GM18526 (cell line): ENCODE measurements around the gene USP35.

Experiments
- POLR2A ChIP-seq: IDR thresholded peaks from 3 replicates; pipeline ENCODE4 v1.6.1; 2011; ENCODE audit not compliant: insufficient read length; ENCODE audit errors: extremely low read depth

The USP35 gene

DNA sequence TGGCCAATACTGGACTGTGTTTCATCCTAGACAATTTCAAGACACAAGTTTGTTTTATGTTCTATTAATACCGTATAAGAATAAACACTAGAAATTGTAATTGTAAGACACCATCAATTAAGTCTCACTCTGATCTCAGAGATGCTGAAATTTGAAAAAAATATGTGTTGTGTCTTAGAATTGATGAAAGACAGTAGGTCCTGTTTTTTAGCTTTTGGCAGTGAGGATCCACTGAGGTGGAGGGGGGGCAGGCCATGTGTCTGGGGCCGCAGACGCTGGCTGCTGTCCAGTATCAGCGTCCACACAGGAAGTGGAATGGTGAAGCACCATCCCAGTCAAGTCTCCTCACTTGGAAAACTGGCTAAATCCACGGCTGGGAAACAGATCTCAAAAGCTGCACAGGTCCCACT is 26.8 kb upstream of the USP35 start:
- TF ChIP-seq POLR2A, result no peak

GRCh38 chr11:78163828-78164227 is 24.9 kb upstream of the USP35 start:
- TF ChIP-seq POLR2A, result no peak

DNA sequence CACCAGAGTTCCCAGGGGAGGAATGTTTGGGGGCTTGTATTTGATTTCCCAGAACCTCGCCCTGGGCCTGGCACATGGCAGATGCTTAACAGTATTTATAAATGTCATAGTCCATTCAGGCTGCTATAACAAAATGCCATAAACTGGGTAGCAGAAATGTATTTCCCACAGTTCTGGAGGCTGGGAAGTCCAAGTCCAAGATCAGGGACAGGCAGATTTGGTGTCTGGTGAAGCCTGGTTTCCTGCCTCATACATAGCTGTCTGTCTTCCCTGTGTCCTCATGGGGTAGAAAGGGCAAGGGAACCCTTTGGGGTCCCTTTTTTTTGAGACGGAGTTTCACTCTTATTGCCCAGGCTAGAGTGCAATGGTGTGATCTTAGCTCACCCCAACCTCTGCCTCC is 24.2 kb upstream of the USP35 start:
- no peak for TF ChIP-seq POLR2A

- no peak for TF ChIP-seq POLR2A
Observed at GRCh38 chr11:78166855-78167469, 21.8 kb upstream of the USP35 start.

DNA sequence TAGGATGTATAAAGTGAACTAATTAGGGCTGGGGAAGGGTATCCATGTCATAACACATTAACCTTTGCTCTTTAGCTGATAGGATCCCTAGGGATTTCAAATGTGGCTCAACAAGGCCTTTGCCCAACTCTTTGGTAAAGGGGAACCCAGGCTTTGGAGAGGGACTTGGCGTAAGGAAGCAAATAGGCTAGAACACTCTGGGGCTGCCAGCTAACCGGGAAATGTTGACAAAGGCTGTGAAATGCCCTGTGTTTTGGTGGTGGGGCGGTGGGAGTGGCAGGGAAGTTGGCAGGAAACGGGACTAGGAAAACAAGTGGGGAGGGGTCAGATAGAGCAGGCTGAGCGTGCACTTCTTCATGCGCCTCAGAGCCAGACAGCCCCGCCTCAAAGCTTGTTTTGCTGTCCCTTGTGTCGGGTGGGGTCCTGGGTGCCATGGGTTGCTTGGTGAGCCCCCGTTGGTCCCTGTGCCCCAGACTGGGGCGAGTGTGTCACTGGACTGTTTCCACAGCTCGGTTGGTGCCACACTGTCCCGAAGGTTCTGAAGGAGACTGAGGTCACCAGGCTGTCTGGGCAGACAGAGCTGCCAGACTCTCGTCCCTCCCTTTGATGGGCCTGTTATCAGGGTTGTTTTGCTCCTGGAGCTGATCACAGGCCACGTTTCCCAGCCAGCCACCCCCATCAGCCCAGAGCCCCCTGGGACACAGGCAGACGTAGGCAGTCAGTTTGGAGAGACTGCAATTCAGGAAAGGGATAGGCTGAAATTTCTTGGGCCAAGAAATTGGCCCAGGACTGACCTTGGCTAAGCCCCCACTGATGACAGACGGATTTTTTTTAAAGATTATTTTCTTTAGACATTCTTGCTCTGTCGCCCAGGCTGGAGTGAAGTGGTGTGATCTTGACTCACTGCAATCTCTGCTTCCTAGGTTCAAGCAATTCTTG is 19.9 kb upstream of the USP35 start:
- TF ChIP-seq POLR2A, result no peak

DNA sequence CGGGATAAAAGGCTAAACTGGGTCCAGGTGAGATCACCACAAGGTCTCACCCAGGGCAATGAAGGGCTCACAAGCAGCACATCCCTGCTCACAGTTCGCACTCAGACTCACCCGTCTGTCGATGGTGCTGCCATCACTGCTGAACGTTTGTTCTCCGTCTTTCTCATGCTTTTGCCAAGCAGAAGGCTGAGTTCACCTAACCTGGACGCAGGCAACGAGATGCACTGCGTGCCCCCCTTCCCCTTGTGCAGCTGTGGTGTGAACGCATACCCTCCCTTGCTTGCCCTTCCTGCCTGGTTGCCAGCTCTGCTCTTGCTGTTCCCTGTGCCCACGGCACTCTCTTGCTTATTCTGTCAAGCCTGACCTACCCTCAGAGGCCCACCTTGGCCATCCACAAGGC is 18.3 kb upstream of the USP35 start:
- no peak for TF ChIP-seq POLR2A

GRCh38 chr11:78170874-78171549 is 17.7 kb upstream of the USP35 start:
- no peak for TF ChIP-seq POLR2A

- no peak for TF ChIP-seq POLR2A
Observed at GRCh38 chr11:78171951-78172350, 16.8 kb upstream of the USP35 start.

DNA sequence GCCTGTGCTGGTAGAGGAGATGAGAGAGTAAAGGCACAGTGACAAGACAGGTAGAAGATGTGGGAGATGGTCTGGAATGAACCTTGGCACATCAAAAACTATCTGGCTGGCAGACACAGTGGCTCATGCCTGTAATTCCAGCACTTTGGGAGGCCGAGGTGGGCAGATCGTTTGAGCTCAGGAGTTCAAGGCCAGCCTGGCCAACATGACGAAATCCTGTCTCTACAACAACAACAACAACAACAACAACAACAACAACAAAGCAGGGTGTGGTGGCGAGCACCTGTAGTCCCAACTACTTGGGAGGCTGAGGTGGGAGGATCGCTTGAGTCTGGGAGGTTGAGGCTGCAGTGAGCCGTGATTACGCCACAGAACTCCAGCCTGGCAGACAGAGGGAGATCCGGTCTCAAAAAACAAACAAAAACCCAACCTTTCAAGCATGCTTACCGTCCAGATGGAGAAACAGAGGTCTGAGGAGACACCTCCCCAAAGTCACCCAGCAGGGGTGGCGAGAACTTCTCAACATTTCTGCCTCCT is 12.0 kb upstream of the USP35 start:
- no peak for TF ChIP-seq POLR2A

DNA sequence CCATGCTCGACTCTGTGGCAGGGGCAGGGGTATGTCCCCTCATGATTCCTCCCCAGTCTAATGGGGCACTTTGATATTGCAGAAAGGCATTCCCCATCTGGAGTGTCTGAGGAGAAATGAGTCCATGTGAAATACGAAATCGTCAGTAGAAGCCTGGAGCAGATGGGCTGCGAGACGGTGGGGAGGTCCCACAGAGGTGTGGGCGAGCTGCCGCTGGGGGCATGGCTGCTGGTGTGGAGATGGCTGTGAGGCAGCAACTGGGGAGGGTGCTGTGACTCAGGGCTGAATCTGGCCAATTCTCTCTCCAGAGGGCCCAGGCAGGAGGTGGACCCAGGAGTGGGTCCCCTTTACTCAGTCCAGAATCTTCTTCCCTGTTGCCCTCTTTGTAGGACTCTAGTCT is 11.5 kb upstream of the USP35 start:
- TF ChIP-seq POLR2A, result no peak

GRCh38 chr11:78179459-78180071 is 9.2 kb upstream of the USP35 start:
- no peak for TF ChIP-seq POLR2A

DNA sequence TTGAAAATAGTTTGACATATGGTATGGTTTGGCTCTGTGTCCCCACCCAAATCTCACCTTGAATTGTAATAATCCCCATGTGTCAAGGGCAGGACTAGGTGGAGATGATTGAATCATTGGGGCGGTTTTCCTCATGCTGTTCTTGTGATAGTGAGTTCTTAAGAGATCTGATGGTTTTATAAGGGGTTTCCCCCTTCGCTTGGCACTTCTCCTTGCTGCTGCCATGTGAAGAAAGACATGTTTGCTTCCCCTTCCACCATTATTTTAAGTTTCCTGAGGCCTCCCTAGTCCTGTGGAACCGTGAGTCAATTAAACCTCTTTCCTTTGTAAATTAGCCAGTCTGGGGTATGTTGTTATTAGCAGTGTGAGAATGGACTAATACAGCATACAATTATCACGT is 8.0 kb upstream of the USP35 start:
- TF ChIP-seq POLR2A, result no peak

DNA sequence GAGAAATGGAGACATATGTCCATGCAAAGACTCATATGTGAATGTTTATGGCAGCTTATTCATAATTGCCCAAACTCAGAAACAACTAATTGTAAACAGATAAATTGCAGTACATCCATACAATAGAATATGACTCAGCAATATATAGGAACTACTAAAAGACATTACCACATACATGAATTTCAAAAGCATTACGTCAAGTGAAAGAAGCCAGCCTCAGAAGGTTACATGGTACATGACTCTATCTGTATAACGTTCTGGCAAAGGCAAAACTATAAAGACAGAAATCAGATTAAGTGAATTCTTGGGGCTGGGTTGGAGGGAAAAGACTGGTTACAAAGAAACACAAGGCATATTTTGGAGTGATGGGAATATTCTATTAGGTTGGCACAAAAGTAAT is 7.5 kb upstream of the USP35 start:
- no peak for TF ChIP-seq POLR2A

DNA sequence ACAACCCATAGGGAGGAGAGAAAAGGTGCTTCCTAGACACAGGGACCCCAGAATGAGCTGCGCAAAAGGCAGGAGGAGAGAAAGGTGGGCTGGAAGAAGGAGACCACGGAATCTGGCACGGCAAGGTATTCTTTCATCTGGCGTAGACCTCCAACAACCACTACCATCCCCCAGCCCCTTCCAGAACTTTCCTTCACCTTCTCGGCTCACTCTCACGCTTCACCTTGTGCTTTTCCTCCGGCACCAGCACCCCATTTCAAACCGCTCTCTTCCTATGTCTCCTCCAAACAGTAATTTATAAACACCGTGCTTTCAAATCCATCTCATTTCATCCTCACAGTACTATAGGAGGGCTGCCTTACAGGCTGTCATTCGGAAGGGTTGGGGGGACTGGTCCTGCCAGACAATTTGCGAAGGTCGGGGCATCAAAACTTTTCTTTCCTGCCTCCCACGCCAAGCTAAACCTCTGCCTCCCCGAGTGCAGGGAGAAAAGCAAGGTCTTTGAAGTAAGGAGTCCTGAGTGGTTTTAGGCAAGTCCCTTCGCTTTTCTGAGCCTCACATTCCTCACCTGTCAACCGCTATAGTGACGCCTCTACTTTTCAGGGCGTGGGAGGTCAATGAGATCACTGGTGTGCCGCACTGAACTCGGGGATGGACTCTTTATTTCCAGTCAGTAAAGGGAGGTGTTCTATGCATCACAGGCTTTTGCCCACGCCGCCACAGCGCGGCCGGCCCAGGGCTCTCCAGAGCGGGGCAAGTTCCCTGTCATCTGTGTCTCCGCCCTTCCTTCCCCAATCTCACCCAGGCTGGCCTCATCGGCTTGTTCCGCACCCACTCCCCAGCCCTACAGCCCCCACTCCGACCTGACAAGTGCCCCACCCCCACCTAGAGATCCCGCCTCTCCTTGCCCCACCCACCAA is 1.1 kb upstream of the USP35 start:
- TF ChIP-seq POLR2A, result no peak
